HG02588 (cell line): Measurements from ENCODE around the gene ZNF362.
"Not testable (repeated sequence)": the region's sequence is repeated elsewhere in the genome, so short reads cannot be mapped to it uniquely, and the experiment has no call there.

Experiments used
- ATAC-seq: cut with Tn5 transposase; IDR thresholded peaks from one replicate; pipeline ENCODE4 v1.9.1; 2021; ENCODE audit warnings: mild to moderate bottlenecking, moderate library complexity; ENCODE audit not compliant: unreplicated experiment

Gene ZNF362

DNA sequence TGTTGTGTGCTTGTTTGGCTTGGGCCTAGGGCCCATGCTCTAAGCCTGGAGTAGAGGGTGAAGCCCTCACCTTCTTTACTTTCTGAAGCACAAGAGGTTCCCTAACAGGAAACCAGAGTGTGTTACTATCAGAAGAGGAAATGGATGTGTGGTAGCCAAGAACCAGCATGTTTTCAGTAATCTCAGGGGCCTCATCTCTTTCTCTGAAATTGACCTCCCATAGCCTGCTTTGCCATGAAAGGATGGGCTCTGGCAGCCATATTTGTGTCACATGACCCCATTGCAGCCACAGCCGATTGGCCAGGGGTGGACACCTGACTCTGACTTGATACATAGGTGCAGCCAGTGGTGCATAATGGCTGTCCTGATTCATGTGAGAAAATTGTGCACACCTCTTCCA is 46.0 kb downstream of the ZNF362 start:
- ATAC-seq, result no peak

DNA sequence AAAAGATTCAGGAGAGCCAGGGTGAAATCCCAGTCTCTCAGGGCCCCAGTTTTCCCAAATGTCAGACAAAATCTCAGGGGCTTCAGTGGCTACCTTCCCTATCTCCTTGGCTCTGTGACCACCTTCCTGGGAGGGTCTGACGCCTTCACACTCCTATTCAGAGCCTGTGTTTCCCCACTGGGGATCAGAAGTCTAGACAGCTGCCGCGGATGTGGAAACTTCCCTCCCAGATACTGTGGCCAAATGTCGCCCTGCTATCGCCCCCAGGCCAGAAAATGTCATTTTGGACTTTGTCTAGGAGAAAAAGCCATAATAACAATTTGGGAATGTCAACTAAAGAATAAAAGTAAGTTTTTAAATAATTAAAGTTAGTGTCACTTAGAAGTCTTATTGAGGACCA is 48.7 kb downstream of the ZNF362 start:
- no peak for ATAC-seq

DNA sequence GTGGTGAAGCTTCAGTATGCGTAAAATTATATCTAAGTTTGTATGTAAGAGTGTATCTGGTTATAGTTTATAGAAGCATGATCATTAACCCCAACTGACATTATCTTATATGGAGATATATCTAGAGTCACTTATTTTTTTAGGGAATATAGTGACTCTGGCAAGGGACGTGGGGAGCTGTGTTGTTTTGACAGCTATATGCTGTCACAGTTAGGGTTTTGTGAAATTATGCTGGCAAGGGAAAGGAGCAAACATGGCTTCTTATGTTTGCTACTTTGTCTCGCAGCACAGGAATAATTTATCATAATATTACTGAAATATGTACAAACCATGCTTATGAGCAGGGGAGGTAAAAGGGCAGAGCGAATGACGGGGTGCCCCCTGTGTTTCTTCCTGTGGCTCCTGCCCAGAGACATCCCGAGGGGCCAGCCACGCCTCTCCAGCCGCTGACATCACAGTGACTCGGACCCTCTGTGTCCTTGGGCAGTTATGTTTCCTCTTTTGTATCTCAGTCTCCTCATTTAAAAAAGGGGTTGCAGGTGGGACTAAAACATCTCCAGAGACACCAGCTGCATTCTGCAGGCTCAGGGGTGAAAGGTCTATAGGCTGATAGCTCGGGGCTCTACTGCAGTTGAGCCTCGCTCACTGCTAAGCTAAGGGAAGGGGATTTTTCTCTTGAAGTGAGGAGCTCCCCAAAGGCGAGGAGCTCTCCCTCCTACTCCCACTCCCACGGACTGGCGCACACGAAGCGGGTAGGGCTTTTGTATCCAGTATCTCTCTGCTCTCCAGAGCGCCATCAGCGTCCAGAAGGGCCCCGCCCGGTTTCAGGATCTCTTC is 49.7 kb downstream of the ZNF362 start:
- ATAC-seq, result no peak

DNA sequence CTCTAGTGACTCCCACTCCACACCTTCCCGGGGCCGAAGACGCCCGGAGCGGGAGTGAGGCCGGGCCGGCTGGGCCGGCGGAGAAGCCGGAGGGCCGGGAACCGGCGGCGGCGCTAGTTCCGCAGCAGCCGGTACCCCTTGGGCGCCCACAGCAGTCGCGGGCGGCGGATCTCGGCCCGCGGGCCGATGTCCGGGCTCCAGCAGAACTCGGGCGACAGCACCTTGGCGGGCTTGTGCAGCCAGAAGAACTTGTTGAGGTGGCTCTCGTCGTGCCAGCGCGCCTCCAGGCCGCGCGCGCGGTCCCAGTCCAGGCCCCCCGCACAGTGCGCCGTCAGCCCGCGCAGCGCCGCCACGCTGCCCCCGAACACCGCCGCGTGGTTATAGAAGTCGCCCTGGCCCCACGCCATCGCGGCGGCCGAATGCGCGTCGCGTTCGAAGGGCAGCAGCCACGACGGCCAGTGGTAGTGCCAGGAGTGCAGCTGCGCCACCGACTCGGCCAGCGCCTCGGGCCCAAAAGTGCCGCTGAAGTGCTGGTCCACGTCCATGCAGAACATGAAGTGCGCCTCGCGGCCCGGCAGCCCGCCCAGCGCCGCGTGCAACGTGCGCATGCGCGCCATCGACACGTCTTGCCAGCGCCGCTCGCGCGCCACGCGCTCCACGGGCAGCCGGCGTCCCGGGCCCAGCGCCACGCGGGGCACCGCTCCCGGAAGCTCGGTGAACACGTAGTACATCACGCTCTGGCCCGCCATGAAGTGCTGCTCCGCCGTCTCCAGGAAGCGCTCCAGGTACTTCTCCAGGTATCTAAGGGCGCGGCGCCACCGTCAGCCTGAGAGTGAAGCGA is 50.6 kb downstream of the ZNF362 start:
- no peak for ATAC-seq

DNA sequence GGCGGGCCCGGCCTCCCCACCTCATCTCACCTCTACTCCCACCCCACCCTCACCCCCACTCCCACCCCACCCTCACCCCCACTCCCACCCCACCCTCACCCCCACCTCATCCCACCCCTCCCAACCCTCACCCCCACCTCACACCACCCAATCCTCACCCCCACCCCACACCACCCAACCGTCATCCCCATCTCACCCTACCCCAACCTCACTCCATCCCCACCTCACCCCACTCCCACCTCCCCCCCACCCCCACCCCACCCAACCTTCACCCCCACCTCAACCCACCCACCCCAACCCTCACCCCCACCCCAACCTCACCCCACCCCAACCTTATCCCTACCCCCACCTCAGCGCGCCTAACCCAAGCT is 51.2 kb downstream of the ZNF362 start:
- no peak for ATAC-seq

DNA sequence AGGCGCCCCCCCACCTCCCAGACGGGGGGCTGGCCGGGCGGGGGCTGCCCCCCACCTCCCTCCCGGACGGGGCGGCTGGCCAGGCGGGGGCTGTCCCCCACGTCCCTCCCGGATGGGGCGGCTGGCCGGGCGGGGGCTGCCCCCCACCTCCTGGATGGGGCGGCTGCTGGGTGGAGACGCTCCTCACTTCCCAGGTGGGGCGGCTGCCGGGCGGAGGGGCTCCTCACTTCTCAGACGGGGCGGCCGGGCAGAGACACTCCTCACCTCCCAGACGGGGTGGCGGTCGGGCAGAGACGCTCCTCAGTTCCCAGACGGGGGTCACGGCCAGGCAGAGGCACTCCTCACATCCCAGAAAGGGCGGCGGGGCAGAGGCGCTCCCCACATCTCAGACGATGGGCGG is 53.1 kb downstream of the ZNF362 start:
- not testable (repeated sequence) for ATAC-seq

DNA sequence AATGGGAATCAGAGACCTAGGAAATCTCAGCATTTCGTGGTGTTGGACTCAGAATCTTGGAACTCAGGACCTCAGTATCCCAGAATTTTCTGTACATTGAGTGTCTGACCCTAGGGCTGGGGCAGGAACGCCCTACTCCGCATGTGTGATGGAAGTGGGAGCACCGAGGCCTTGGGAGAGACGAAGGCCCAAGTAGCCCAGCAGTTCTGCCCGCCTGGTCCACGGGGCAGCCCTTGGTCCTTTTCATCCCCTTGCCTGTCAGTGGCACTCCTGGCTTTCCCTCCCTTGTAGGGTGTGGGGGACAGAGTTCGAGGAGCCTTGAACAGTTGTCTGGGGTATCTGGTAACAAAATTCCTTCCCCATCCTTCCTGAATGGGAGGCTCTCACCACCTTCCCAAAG is 54.4 kb downstream of the ZNF362 start:
- ATAC-seq, result no peak

DNA sequence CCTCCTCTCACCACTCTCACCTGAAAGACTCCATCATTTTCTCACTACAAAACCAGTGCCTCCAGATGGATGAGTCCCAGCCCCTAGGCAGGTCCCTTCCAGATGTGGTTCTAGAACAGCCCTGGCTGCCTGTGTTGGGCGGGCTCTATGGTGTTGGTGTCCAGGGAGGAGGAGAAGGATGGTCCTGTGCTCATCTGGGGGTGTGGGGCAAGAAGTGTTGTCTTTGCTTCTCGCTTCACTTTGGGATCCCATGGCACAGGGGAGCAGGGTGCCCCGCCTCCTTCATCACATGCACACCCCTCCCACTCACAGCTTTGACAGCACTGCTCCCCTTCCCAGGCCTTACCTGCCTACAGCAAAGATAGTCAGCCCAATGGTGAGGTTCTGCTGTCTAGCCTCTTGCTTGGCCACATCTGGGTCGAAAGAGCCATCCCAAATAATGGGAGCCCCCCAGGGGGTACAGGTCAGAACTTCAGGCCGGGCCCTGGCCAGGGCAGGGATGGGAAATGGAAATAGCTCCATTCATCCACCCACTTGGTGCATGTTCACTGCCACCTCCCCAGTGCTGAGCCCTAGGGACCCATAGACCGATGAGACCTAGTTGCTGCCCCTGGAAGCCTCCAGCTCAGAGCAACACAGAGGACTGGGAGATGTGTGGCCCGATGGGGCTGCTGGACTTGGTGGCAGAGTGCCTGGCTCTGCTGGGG is 55.6 kb downstream of the ZNF362 start:
- ATAC-seq, result no peak

DNA sequence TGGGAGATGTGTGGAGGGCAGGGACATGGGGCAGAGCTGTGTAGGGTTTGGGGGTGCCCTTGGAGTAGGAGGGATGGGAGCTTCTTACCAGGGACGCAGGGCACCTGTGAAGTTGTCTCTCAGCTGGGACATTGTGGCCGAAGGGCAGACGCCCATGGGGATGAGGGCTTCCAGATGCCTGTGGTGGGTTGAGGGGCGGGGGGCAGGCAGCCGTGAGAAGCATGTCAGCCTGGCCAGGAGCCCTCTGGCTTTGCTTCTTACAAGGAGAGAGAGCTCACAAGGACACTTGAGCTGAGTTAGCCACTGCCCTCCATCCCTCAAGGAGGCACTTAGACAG is 56.1 kb downstream of the ZNF362 start:
- no peak for ATAC-seq

DNA sequence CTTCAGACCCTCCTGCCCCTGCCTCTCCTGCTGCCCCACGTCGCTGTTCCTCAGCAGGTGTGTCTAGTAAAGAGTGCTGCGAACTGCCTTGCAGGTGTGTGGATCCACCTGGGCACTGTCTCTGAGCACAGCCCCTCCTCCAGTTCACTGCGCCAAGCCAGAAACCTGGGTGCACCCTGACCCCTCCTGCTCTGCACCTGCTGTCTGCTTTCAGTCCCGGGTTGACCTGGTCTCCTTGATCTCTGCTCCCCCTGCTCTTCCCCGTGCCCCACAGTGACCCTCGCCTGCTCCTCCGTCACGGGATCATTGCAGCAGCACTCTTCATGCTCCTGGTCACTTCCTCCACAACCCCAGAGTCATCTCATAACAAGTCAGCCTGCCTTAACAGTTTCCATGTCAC is 58.1 kb downstream of the ZNF362 start:
- no peak for ATAC-seq

DNA sequence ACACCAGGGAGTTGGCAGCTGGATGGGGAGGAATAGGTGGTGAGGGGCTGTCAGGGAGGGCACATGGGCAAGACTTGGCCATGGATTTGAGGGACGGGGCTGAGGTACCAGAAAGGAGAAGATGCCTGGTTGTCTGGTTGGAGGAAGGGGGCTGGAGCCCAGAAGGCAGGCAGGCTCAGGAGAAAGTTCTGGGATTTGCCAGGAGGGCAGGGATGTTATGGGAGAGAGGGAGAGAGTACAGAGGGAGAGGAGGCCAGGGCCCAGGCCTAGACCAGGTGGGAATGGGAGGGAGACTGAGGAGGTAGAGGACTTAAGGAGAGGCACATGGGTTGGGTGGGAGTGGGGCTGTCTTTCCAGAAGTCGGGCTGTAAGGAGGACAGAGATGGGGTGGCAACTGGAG is 60.3 kb downstream of the ZNF362 start:
- ATAC-seq, result no peak

DNA sequence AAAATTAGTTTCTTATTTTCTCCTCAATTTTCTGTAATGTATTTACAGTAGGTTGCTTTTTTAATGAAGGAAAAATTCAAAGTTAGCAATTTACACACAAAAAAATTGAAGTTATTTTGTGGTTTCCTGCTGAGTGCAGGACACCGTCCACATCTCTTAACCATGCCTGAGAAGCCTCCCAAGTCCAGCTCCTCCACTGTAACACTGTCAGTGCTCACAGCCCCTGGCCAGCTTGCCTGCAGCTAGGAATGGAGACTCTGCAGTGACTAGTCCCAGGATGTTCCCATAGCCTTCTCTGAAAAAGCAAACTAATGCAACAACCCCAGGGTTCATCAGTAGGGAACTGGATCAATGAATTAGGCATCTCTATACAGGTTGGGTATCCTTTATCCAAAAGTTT is 61.1 kb downstream of the ZNF362 start:
- ATAC-seq, result no peak

DNA sequence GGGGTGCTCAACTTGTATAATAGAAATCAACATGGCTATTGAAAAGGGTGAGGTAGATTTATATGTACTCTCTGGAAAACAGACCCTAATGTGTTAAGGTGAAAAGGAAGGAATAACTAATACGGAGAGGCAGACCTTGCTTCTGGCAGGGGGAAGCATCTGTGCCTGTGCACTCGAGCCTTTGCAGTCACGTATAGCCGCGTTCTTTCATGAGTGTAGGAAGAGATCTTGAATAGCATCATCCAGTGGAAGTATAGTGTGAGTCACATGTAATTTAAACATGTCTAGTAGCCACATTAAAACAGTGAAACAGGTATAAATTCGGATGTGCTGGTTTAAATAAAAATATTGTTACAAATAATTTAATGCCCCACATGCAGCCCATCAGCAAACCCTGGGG is 61.7 kb downstream of the ZNF362 start:
- ATAC-seq, result no peak

DNA sequence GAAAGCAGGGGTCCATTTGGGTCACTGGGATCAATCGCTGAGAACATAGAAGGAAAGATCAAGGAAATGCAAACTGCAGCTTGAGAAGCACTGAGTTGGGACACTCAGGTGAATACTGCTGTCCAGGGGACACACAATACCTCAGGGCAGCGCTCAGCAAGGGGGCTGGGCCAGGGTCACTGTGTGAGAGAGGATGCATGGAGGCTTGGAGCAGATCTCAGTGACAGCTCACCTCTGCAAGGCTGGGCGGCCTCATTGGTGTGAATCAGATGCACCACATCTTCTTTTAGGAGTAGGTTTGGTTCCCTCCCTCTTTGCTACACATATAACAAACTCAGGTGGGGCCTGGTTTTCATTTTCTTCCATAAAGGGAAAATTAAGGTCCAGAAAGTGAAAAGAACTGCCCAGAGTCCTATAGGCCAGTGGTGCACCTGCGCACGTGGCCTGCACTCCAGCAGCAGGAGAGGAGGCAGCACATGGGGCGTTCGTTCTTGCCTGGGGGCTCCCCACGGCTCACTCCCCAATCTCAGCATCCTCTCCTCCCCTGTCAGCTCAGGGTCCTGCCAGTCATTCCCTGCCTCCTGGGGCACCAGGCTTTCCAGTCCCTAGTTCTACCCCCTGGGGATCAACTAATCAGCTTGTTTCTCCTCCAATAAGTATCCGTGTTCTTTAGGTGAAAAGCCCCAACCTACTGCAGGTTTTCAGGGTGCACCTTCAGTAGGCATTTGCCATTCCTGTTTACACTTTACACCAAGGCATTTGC is 63.1 kb downstream of the ZNF362 start:
- no peak for ATAC-seq

DNA sequence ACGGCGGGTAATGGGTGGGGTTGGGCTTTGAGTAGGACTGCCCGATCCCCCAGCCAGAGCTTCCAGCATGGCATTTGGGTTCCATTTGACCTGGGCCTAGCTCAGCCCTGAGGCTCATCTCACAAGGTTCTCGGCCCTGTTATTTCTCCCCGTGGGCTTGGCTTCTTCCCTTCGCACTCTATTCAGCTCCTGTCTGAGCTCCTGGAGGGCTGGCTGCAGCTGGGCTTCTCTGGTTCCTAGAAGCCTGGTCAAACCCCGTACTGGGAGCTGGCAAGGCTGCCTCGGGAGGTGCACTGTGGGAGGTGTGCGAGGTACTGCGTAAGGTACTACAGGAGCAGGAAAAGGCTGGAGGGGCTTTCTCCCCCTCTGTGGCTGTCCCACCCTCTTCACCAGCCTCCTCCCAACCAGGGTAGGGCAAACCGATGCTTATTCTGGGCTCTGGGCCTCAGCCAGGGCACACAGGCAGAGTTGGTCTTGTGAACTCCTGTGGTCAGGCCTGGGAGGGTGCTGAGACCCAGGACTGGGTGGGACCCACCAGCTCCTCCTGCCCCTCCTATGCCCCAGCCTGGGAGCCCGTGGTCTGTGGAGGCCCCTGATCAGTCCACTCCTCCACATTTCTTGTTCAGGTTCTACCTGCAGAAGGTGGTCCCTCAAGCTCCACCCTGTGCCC is 63.8 kb downstream of the ZNF362 start:
- no peak for ATAC-seq

DNA sequence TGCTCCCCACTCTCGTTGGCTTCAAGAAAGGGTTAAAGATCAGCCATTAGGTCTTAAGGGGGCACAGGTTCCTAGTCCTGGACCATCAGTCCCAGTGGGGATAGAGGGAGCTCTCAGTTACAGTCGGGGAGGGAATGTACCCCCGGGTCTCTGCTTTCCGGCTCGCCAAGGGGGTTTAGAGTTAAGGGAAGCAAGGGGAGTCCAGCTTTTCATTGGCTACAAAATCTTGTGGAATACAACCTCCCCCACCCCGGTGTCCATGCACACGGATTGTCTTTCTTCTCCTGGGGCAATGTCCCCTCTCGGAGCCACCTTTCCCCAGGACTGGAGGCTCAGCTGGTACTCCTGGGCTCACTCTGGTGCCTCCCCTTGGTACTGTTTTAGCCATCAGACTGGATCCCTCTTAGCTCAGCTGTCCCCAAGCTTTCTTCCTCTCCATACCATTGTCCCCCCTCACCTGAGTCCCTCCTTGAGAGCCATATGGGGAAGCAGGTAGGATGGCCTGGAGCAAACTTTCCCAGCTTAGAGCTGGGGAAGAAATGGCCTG is 64.4 kb downstream of the ZNF362 start, which contains the start of gene A3GALT2:
A3GALT2 (minus strand) TSS at position 480 of the 547 bp plus-strand sequence; CDS start at position 480, 0 bp downstream.
- no peak for ATAC-seq

DNA sequence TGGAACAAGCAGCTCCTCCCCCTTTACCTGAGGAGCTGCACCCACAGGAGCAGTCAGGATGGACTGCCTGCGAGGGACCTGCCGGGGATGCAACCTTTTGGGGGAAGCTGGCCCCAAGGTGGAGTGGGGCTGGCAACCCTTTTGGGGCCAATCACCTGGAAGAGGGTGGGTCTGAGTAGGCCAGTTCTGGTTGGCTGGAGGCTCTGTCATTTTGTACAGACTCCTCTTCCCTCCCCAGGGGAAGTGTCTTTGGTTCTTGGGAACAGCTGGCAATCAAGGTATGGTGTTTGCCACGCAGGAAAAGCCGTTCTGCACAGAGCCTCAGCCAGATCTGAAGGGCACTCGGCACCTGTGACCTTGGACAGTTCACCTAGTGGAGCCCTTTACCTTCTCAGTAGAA is 64.9 kb downstream of the ZNF362 start:
- ATAC-seq, result no peak

DNA sequence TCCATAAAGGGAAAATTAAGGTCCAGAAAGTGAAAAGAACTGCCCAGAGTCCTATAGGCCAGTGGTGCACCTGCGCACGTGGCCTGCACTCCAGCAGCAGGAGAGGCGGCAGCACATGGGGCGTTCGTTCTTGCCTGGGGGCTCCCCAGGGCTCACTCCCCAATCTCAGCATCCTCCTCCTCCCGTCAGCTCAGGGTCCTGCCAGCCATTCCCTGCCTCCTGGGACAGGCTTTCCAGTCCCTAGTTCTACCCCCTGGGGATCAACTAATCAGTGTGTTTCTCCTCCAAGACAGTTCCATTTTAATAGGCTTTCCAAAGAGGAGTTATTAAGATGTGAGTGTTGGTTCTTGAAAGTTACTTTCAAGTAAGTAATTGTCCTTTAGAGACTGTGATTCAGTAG is 65.8 kb downstream of the ZNF362 start:
- no peak for ATAC-seq

DNA sequence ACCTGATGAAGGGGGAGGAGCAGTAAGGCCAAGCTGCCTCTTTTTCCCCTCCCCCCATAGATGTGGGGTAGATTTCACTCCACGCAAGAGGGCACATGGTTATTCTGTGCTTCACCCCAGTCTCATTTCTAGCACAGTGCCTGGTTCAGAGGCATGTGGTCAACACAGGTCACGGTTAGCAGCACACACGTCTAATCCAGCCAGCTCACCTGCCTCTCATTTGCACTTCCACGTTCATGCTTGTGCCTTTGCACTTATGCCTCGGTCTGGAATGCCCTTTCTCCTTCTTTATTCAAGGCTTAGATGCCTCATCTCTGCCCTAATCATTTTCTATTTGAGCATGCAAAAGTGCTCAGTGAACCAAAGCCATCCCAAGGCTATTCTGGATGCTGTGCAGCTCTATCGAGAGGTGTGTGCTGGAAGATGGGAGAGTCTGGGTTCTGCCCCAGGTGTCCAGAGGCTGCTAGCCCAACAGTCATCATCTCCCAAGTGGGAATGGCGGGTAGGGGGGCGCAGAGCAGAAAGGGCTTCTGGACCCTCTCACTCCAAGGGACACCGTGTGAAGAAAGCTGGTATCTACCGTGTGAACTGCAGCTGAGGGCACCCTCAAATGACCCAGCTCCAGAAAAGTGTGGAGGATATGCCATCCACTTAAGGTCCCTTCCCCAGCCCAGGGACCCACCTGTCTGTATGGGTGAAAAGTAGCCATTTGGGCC is 66.7 kb downstream of the ZNF362 start:
- ATAC-seq, result no peak
